IMR-90 (cell line): ENCODE results near the gene TBC1D9. TPM values are rescaled to one million over a fixed set of nuclear protein-coding genes. Genes with fewer than 3 reads are reported as not detected.

Experiments used
- ATAC-seq: fragments of 200-7000 bp; cut with Tn5 transposase; 2 replicates; pipeline ENCODE4 v1.9.1; 2020; ENCODE audit warnings: low read depth, mild to moderate bottlenecking, moderate library complexity
- BruUV-seq: library from RNA; stranded (reverse); fragments of 400-500 nt; replicated peaks from 2 replicates; lab custom pipeline; 2021; lab: Mats Ljungman, UMichigan
- CTCF ChIA-PET: fragments of 300-600 bp; formaldehyde crosslinking; extraction: SDS; loops from one replicate; lab custom pipeline; 2021; ENCODE audit warnings: antibody characterized with exemption; lab: Yijun Ruan, JAX
- POLR2A ChIA-PET: fragments of 300-600 bp; sonication (Branson Sonifier 250); formaldehyde crosslinking; loops from one replicate; lab custom pipeline; 2022; ENCODE audit warnings: antibody characterized with exemption; ENCODE audit not compliant: unreplicated experiment; lab: Charles Lee
- DNase-seq: peaks from one replicate; pipeline ENCODE4 v3.0.0; 2013
- H2AFZ ChIP-seq: replicated peaks from 2 replicates; pipeline ENCODE3; 2013; ENCODE audit warnings: low read length, mild to moderate bottlenecking; ENCODE audit not compliant: poor library complexity
- H2AK5ac ChIP-seq: 2 replicates; pipeline ENCODE4 v1.6.1; 2013; ENCODE audit warnings: low read depth, low read length, inconsistent platforms
- H2AK9ac ChIP-seq: replicated peaks from 2 replicates; pipeline ENCODE3; 2013; ENCODE audit warnings: mild to moderate bottlenecking, low read depth, low read length, moderate library complexity; ENCODE audit not compliant: poor library complexity
- H2BK120ac ChIP-seq: 2 replicates; pipeline ENCODE4 v1.6.1; 2013; ENCODE audit warnings: low read depth, low read length, inconsistent platforms
- H2BK15ac ChIP-seq: 3 replicates; pipeline ENCODE4 v1.6.1; 2013; ENCODE audit warnings: low read depth, low read length, inconsistent platforms
- H2BK20ac ChIP-seq: 2 replicates; pipeline ENCODE4 v1.6.1; 2013; ENCODE audit warnings: low read depth, mild to moderate bottlenecking, inconsistent platforms, low read length, moderate library complexity
- H2BK5ac ChIP-seq: 2 replicates; pipeline ENCODE4 v1.6.1; 2013; ENCODE audit warnings: mild to moderate bottlenecking, low read depth, low read length, inconsistent platforms; ENCODE audit not compliant: poor library complexity, severe bottlenecking
- H3K14ac ChIP-seq: replicated peaks from 2 replicates; pipeline ENCODE4 v1.6.1; 2013; ENCODE audit warnings: low read depth, low read length, inconsistent platforms
- H3K18ac ChIP-seq: 2 replicates; pipeline ENCODE4 v1.6.1; 2013; ENCODE audit warnings: low read depth, low read length, control low read depth
- H3K23ac ChIP-seq: 2 replicates; pipeline ENCODE4 v1.6.1; 2013; ENCODE audit warnings: low read depth, low read length, inconsistent platforms
- H3K27ac ChIP-seq: 2 replicates; pipeline ENCODE4 v1.5.1; 2013; ENCODE audit warnings: mild to moderate bottlenecking, control low read depth, low read length; ENCODE audit not compliant: insufficient read depth
- H3K27me3 ChIP-seq: 2 replicates; pipeline ENCODE4 v1.6.1; 2013; ENCODE audit warnings: low read length; ENCODE audit not compliant: control insufficient read depth, insufficient read depth
- H3K36me3 ChIP-seq: 2 replicates; pipeline ENCODE4 v1.6.1; 2013; ENCODE audit warnings: low read length, mixed read lengths; ENCODE audit not compliant: control insufficient read depth, insufficient read depth
- H3K4ac ChIP-seq: 2 replicates; pipeline ENCODE4 v1.6.1; 2013; ENCODE audit warnings: low read depth, low read length, inconsistent platforms
- H3K4me1 ChIP-seq: 2 replicates; pipeline ENCODE4 v1.6.1; 2013; ENCODE audit warnings: low read length, mixed read lengths; ENCODE audit not compliant: control insufficient read depth, insufficient read depth
- H3K4me2 ChIP-seq: 2 replicates; pipeline ENCODE4 v1.6.1; 2013; ENCODE audit warnings: low read depth, mild to moderate bottlenecking, control low read depth, low read length, moderate library complexity
- H3K4me3 ChIP-seq: 2 replicates; pipeline ENCODE4 v1.5.1; 2013; ENCODE audit warnings: low read depth, mild to moderate bottlenecking, control low read depth, low read length, moderate library complexity; ENCODE audit not compliant: insufficient read depth
- H3K56ac ChIP-seq: 2 replicates; pipeline ENCODE4 v1.6.1; 2013; ENCODE audit warnings: low read length, inconsistent platforms; ENCODE audit not compliant: insufficient read depth; ENCODE audit errors: extremely low read depth
- H3K79me1 ChIP-seq, 2 experiments: 2 replicates each; pipeline ENCODE4 v1.6.1; 2013; ENCODE audit warnings: low read length in 2 of 2, inconsistent platforms in 1 of 2, low read depth in 1 of 2
- H3K9ac ChIP-seq: 2 replicates; pipeline ENCODE4 v1.6.1; 2013; ENCODE audit warnings: low read depth, low read length, control low read depth
- H3K9me1 ChIP-seq: 2 replicates; pipeline ENCODE4 v1.6.1; 2013; ENCODE audit warnings: low read length, inconsistent platforms; ENCODE audit not compliant: insufficient read depth
- H3K9me3 ChIP-seq: 2 replicates; pipeline ENCODE4 v1.6.1; 2013; ENCODE audit warnings: low read length; ENCODE audit not compliant: control insufficient read depth, insufficient read depth
- H4K20me1 ChIP-seq: 2 replicates; pipeline ENCODE4 v1.6.1; 2013; ENCODE audit warnings: low read length, inconsistent platforms; ENCODE audit not compliant: insufficient read depth
- H4K5ac ChIP-seq: 2 replicates; pipeline ENCODE4 v1.6.1; 2013; ENCODE audit warnings: mild to moderate bottlenecking, low read depth, low read length, control low read depth
- H4K8ac ChIP-seq, 2 experiments: 2 replicates each; pipeline ENCODE4 v1.6.1; 2013; ENCODE audit warnings: low read depth in 2 of 2, low read length in 2 of 2, control low read depth in 1 of 2, inconsistent platforms in 1 of 2
- H4K91ac ChIP-seq: 2 replicates; pipeline ENCODE4 v1.6.1; 2013; ENCODE audit warnings: low read depth, low read length, inconsistent platforms; ENCODE audit not compliant: insufficient read depth
- CHD1 ChIP-seq: IDR thresholded peaks from 2 replicates; pipeline ENCODE4 v1.6.1; 2012; ENCODE audit warnings: low read depth, low read length, improper control_type of control experiment
- RCOR1 ChIP-seq: IDR thresholded peaks from 2 replicates; pipeline ENCODE4 v1.6.1; 2012; ENCODE audit warnings: mild to moderate bottlenecking, low read length, improper control_type of control experiment; ENCODE audit not compliant: insufficient replicate concordance
- SMC3 ChIP-seq: fragments of 150-350 bp; IDR thresholded peaks from 2 replicates; pipeline ENCODE4 v1.6.1; 2016; ENCODE audit warnings: low read depth, mild to moderate bottlenecking, antibody characterized with exemption, low read length, moderate library complexity
- WGBS, 2 experiments: methylation state at CpG; one replicate each; pipeline versions ENCODE4 v1.1.5 to v1.1.7; 2013; ENCODE audit warnings: missing lambda C conversion rate in 2 of 2; ENCODE audit not compliant: insufficient read length in 1 of 2; ENCODE audit errors: extremely low coverage in 2 of 2; 5-methylcytosine and 5-hydroxymethylcytosine counted together
- dilution Hi-C: fragments of 300-500 bp; cut with HindIII; formaldehyde crosslinking; loops from one replicate; pipeline ENCODE4 v1.14.3; 2018; ENCODE audit warnings: low sequenced_read_pairs; ENCODE audit not compliant: unreplicated experiment
- in situ Hi-C: fragments of 300-500 bp; cut with MboI; formaldehyde crosslinking; loops from 3 replicates; pipeline ENCODE4 v1.14.3; 2019; ENCODE audit warnings: low sequenced_read_pairs, inconsistent platforms, mixed read lengths
- intact Hi-C: fragments of 100-400 bp; cut with micrococcal nuclease; formaldehyde crosslinking; loops from 2 replicates; pipeline ENCODE4 v1.10.0; 2022
- polyA plus RNA-seq, 3 experiments: library from polyadenylated mRNA; depleted of rRNA; stranded (reverse); fragments of >200 nt; gene quantifications; 2 replicates each; pipeline ENCODE4 v1.2.3, GENCODE V29; 2012; ENCODE audit warnings: low replicate concordance in 1 of 3
- total RNA-seq: library from RNA; depleted of rRNA; stranded (reverse); fragments of >200 nt; gene quantifications from 2 replicates; pipeline ENCODE4 v1.2.3, GENCODE V29; 2012

TBC1D9 gene
- total and polyA plus RNA-seq, 2 of the 4 experiments (the other 2 are of a cell fraction) = 11.7 to 15.2 TPM

DNA sequence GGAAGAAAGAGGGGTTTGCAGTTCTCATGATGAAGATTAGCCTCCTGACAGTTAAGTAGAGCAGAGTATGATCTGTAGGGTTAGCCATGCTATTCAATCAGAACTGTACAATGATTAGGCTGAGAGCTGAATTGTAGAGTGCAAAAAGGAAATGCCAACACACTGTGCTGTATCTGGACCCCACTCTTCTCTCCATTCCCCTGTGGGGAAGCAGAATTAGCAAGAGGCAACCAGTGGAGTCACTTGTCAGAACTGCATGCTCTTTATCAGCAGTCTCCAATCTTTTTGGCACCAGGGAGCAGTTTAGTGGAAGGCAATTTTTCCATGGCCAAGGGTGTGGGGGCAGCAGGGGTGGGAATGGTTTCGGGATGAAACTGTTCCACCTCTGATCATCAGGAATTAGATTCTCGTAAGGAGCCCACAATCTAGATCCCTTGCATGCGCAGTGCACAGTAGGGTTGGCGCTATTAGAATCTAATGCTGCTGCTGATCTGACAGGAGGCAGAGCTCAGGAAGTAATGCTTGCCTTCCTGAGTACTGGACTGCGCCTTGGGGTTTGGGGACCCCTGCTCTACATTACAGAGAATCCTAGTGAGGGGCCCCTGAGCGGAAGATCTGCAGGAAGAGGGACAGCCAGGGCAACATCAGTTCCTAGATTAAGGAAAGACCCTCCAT, 19.4 kb downstream of the TBC1D9 start:
- Histone ChIP-seq H2BK15ac (no peak overlapping the region), H3K4ac (peak overlapping the region; percentile 12; the same call in 1 of the 2 replicates), H3K4me3 (no peak overlapping the region), H3K18ac (no peak overlapping the region), H2AFZ (no peak overlapping the region), H4K8ac (0 out of 4 replicates have a peak overlapping the region, but pooled peaks of 1 of the 2 experiments have one; percentile 6), H3K79me1 (peaks cover 12 to 36% of the 10 kb centered on the region in 2 experiments), H2BK120ac (no peak overlapping the region), H2AK5ac (no peak overlapping the region), H4K20me1 (peaks cover 5% of the 10 kb centered on the region; the same call in 1 of the 2 replicates), H2BK5ac (peak overlapping the region; percentile 15), H2BK20ac (peak overlapping the region; percentile 27; the same call in 1 of the 2 replicates), H3K9ac (no peak overlapping the region), H3K4me1 (peaks cover 10% of the 10 kb centered on the region), H3K9me1 (peaks cover 10% of the 10 kb centered on the region), H4K91ac (no peak overlapping the region), H3K27me3 (no peaks in the 10 kb centered on the region), H3K4me2 (no peak overlapping the region), H3K56ac (no peak overlapping the region), H2AK9ac (no peak overlapping the region), H4K5ac (no peak overlapping the region), H3K36me3 (no peaks in the 10 kb centered on the region), H3K9me3 (no peaks in the 10 kb centered on the region), H3K23ac (0 out of 2 replicates have a peak overlapping the region, but pooled peaks have one; percentile 24), H3K27ac (no peak overlapping the region), H3K14ac (peak overlapping the region; percentile 22; the same call in 1 of the 2 replicates)
- dilution Hi-C loops = no loop called here
- WGBS, 2 experiments = 93% methylated on average over 2 of the region's 6 CpGs; no CpG with 5 or more reads in 1 of the 2 experiments
- ATAC-seq (peak; percentile 48), DNase-seq (peak; percentile 25)
- no peak for TF ChIP-seq CHD1
- no peak for TF ChIP-seq RCOR1
- no peak for TF ChIP-seq SMC3
- intact Hi-C loops = no loop called here
- in situ Hi-C loops = no loop called here
- no TSS peak for BruUV-seq
- CTCF ChIA-PET = no interaction called here
- POLR2A ChIA-PET = interaction anchor here (0.5 kb wide), 1 partner anchor 20 kb away, joined by 3 read pairs; no protein-coding TSS in a partner anchor
